Measurements from ENCODE around the gene GNB1L. TPM values are rescaled to one million over a fixed set of nuclear protein-coding genes. Genes with fewer than 3 reads are reported as not detected.

The GNB1L gene
- total and polyA plus RNA-seq, 4 donors, result 4.5 to 9.3 (median 6.7) TPM

DNA sequence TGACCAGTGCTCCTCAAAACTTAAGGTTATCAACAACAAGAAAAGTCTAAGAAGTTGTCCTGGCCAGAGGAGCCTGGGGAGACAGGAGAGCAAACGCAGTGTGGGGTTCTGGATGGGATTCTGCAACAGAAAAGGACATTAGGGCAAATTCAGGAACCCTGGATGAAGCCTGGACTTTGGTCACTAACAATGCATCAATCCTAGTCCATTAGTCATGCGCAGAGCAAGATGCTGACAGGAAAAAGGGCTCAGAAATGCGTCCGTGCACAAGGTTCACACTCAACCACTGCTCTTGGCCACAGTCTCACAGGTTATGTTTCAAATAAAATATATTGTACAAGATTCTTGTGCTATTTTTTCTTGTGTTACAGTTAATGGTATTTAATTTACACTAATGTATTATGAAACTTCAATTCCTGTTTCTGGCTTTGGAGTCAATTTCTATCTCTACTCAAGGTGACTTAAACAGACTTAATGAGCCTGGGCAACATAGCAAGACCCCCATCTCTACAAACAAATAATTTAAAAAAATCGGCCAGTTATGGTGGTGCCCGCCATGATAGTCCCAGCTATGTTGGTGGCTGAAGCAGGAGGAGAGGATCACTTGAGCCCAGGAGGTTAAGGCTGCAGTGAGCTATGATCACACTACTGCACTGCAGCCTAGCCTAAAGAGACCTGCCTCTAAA is 13.6 kb downstream of the GNB1L start:
- no peak for ATAC-seq (ENCODE audit: insufficient read depth, low FRiP score)
- WGBS, 2 donors, result 94 to 96% methylated on average over 6 of the region's 6 CpGs
- H3K4me1 ChIP-seq (ENCODE audit: control insufficient read depth in 5 of 5, insufficient read depth in 5 of 5, low read length in 5 of 5), result peaks cover 0 to 23% (median 5%) of the 10 kb centered on the region in 5 donors
- H3K27ac ChIP-seq (ENCODE audit: low read depth in 1 of 2, low read length in 1 of 2), result no peak overlapping the region
- H3K9me3 ChIP-seq (ENCODE audit: control insufficient read depth in 4 of 4, insufficient read depth in 3 of 4, low read length in 3 of 4), result no peaks in the 10 kb centered on the region
- no peak for DNase-seq
- TF ChIP-seq, protein P1, sequence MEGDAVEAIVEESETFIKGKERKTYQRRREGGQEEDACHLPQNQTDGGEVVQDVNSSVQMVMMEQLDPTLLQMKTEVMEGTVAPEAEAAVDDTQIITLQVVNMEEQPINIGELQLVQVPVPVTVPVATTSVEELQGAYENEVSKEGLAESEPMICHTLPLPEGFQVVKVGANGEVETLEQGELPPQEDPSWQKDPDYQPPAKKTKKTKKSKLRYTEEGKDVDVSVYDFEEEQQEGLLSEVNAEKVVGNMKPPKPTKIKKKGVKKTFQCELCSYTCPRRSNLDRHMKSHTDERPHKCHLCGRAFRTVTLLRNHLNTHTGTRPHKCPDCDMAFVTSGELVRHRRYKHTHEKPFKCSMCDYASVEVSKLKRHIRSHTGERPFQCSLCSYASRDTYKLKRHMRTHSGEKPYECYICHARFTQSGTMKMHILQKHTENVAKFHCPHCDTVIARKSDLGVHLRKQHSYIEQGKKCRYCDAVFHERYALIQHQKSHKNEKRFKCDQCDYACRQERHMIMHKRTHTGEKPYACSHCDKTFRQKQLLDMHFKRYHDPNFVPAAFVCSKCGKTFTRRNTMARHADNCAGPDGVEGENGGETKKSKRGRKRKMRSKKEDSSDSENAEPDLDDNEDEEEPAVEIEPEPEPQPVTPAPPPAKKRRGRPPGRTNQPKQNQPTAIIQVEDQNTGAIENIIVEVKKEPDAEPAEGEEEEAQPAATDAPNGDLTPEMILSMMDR (IDR thresholded peaks at IDR 0.05; ENCODE audit: control extremely low read depth, extremely low read depth), result no peak
- no peak overlapping the region for H3K9ac ChIP-seq (ENCODE audit: insufficient read depth in 1 of 2, low read length in 2 of 2)
- H3K4me3 ChIP-seq, result no peak overlapping the region
- no peaks in the 10 kb centered on the region for H3K27me3 ChIP-seq (ENCODE audit: control insufficient read depth in 3 of 3, insufficient read depth in 3 of 3, low read length in 2 of 3)
- H3K36me3 ChIP-seq (ENCODE audit: control insufficient read depth in 4 of 4, insufficient read depth in 4 of 4, low read length in 4 of 4), result no peaks in the 10 kb centered on the region

DNA sequence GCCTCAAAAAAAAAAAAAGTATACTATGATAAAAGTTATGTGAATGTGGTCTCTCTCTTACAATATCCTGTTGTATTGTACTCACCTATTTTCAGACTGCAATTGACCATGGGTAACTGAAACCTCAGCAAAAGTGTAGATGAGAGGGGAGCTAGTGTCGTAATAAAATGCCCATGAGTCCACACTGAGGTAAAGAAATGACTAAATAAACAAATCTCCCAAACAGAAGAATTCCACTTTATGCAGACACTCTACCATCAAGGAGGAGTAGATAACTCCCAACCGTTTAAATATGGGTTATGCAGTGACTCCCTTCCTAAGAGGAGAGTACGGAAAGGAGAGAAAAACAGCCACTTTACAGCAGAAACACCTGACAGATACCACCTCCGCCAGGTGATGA is 14.6 kb downstream of the GNB1L start:
- Histone ChIP-seq H3K4me1 (ENCODE audit: control insufficient read depth in 5 of 5, insufficient read depth in 5 of 5, low read length in 5 of 5) (peaks cover 0 to 21% (median 5%) of the 10 kb centered on the region in 5 donors), H3K27ac (ENCODE audit: low read depth in 1 of 2, low read length in 1 of 2) (no peak overlapping the region), H3K36me3 (ENCODE audit: control insufficient read depth in 4 of 4, insufficient read depth in 4 of 4, low read length in 4 of 4) (no peaks in the 10 kb centered on the region), H3K27me3 (ENCODE audit: control insufficient read depth in 3 of 3, insufficient read depth in 3 of 3, low read length in 2 of 3) (no peaks in the 10 kb centered on the region), H3K9me3 (ENCODE audit: control insufficient read depth in 4 of 4, insufficient read depth in 3 of 4, low read length in 3 of 4) (no peaks in the 10 kb centered on the region), H3K4me3 (peak overlapping the region; percentile 3), H3K9ac (ENCODE audit: insufficient read depth in 1 of 2, low read length in 2 of 2) (no peak overlapping the region)
- DNase-seq (no peak), ATAC-seq (ENCODE audit: insufficient read depth, low FRiP score) (no peak)
- WGBS, 2 donors, result 70 to 81% methylated on average over 4 of the region's 4 CpGs
- TF ChIP-seq, protein P1 (IDR thresholded peaks at IDR 0.05; ENCODE audit: control extremely low read depth, extremely low read depth), result no peak

DNA sequence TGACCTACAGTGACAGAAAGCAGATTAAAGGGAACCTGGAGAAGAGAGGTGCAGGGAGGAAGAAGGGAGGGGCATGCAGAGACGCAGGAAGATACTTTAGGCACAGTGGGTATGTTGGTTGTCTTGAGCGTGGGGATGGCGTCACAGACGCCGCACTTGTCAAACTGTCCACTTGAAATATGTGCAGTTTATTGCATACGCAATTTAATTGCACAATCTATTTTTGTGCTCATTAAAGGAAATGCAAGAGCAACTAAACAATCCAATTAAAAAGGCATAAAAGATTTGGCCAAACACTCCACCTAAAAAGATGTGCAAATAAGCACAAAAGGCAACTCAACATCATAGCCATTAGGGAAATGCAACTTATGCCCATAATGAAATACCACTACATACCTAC is 16.8 kb downstream of the GNB1L start:
- Histone ChIP-seq H3K36me3 (ENCODE audit: control insufficient read depth in 4 of 4, insufficient read depth in 4 of 4, low read length in 4 of 4) (no peaks in the 10 kb centered on the region), H3K27ac (ENCODE audit: low read depth in 1 of 2, low read length in 1 of 2) (no peak overlapping the region), H3K9ac (ENCODE audit: insufficient read depth in 1 of 2, low read length in 2 of 2) (no peak overlapping the region), H3K9me3 (ENCODE audit: control insufficient read depth in 4 of 4, insufficient read depth in 3 of 4, low read length in 3 of 4) (no peaks in the 10 kb centered on the region), H3K4me3 (no peak overlapping the region), H3K27me3 (ENCODE audit: control insufficient read depth in 3 of 3, insufficient read depth in 3 of 3, low read length in 2 of 3) (no peaks in the 10 kb centered on the region), H3K4me1 (ENCODE audit: control insufficient read depth in 5 of 5, insufficient read depth in 5 of 5, low read length in 5 of 5) (peaks cover 0 to 8% (median 2%) of the 10 kb centered on the region in 5 donors)
- 49 to 76% methylated on average over 6 of the region's 6 CpGs for WGBS, 2 donors
- TF ChIP-seq, protein P1 (IDR thresholded peaks at IDR 0.05; ENCODE audit: control extremely low read depth, extremely low read depth), result no peak
- no peak for ATAC-seq (ENCODE audit: insufficient read depth, low FRiP score)
- no peak for DNase-seq

- H3K27me3 ChIP-seq (ENCODE audit: control insufficient read depth in 3 of 3, insufficient read depth in 3 of 3, low read length in 2 of 3), result no peaks in the 10 kb centered on the region
- peaks cover 0 to 2% (median 0%) of the 10 kb centered on the region in 5 donors for H3K4me1 ChIP-seq (ENCODE audit: control insufficient read depth in 5 of 5, insufficient read depth in 5 of 5, low read length in 5 of 5)
- H3K4me3 ChIP-seq, result no peak overlapping the region
- no peak overlapping the region for H3K27ac ChIP-seq (ENCODE audit: low read depth in 1 of 2, low read length in 1 of 2)
- no peak for DNase-seq
- H3K9ac ChIP-seq (ENCODE audit: insufficient read depth in 1 of 2, low read length in 2 of 2), result no peak overlapping the region
- TF ChIP-seq, protein P1 (IDR thresholded peaks at IDR 0.05; ENCODE audit: control extremely low read depth, extremely low read depth), result no peak
- no peaks in the 10 kb centered on the region for H3K36me3 ChIP-seq (ENCODE audit: control insufficient read depth in 4 of 4, insufficient read depth in 4 of 4, low read length in 4 of 4)
- H3K9me3 ChIP-seq (ENCODE audit: control insufficient read depth in 4 of 4, insufficient read depth in 3 of 4, low read length in 3 of 4), result no peaks in the 10 kb centered on the region
- no peak for ATAC-seq (ENCODE audit: insufficient read depth, low FRiP score)
Measured at GRCh38 chr22:19836512-19836911, 18.2 kb downstream of the GNB1L start.
